ENCODE data around the gene MMP14. TPM values are rescaled to one million over a fixed set of nuclear protein-coding genes. Genes with fewer than 3 reads are reported as not detected.
A peak's percentile ranks its signal among the peaks of the same experiment; 100 is the strongest.

MMP14 gene
- total and polyA plus RNA-seq, 2 of the 8 experiments (the other 6 are each of a cell fraction or from before 2014, with no cell fraction given): 58.2 to 86.8 TPM

GRCh38 chr14:22886500-22887259 is 50.3 kb downstream of the MMP14 start:
- H2BK20ac ChIP-seq (ENCODE audit: low read length): no peak overlapping the region
- peak overlapping the region; percentile 93 for H3K18ac ChIP-seq (ENCODE audit: extremely low read depth, low read length)
- H3K9ac ChIP-seq (replicated peaks in 1 of 4; ENCODE audit: extremely low read depth in 1 of 4, low read depth in 3 of 4, low read length in 3 of 4): peak overlapping the region in 3 of 4 experiments; percentile 48 to 74 (median 59); a peak in 5 of 7 replicates
- 5% methylated on average over 42 of the region's 77 CpGs; no CpG with 5 or more reads in 1 of the 2 experiments for WGBS, 2 experiments (ENCODE audit: extremely low coverage in 1 of 2, insufficient coverage in 1 of 2, insufficient read length in 1 of 2, insufficient replicate concordance in 2 of 2, low coverage in 1 of 2, low lambda C conversion rate in 2 of 2, missing lambda C conversion rate in 1 of 2)
- peak overlapping the region; percentile 57 to 83 (median 65) for H3K4me3 ChIP-seq (ENCODE audit: extremely low read depth in 1 of 4, insufficient read depth in 2 of 4, low read depth in 3 of 4, low read length in 4 of 4)
- H2AFZ ChIP-seq (ENCODE audit: low read length): peak overlapping the region; percentile 90; the same call in 1 of the 2 replicates
- H3K4me1 ChIP-seq (replicated peaks in 1 of 4; ENCODE audit: control insufficient read depth in 3 of 4, insufficient read depth in 4 of 4, low read length in 3 of 4): peaks cover 7 to 21% (median 12%) of the 10 kb centered on the region in 4 experiments
- peak overlapping the region; percentile 25 for H3K27ac ChIP-seq (ENCODE audit: low read depth, low read length)
- H3K4ac ChIP-seq (replicated peaks; ENCODE audit: insufficient read length, low read depth, low read length): no peak overlapping the region
- ChIA-PET POLR2A (ENCODE audit: partially characterized antibody) (interaction anchor here (0.5 to 7.2 kb wide), 15 partner anchors 8 to 171 kb away, joined by 3 to 54 read pairs (median 3); partner anchors contain the start of genes LRP10, PRMT5 and RBM23), CTCF (ENCODE audit: partially characterized antibody) (interaction anchor here (1.0 to 56.0 kb wide), 5 partner anchors 13 to 182 kb away, joined by 4 to 1562 read pairs (median 121); partner anchors contain the start of genes LRP10, MMP14, MRPL52 and SLC7A7)
- no peaks in the 10 kb centered on the region for H3K36me3 ChIP-seq (ENCODE audit: control insufficient read depth in 2 of 4, insufficient read depth in 4 of 4, low read length in 3 of 4)
- peak overlapping the region; percentile 81; the same call in 1 of the 2 replicates for H2BK5ac ChIP-seq (ENCODE audit: low read depth, low read length)
- peaks cover 0 to 17% (median 11%) of the 10 kb centered on the region in 4 experiments; a peak in 6 of 7 replicates for H3K27me3 ChIP-seq (replicated peaks in 1 of 4; ENCODE audit: control insufficient read depth in 3 of 4, extremely low read depth in 1 of 4, insufficient read depth in 3 of 4, low read length in 3 of 4)
- no peaks in the 10 kb centered on the region for H4K20me1 ChIP-seq (replicated peaks in 1 of 2; ENCODE audit: control insufficient read depth in 1 of 2, insufficient read depth in 2 of 2, low read length in 2 of 2)
- no peak for FAIRE-seq
- H3K79me2 ChIP-seq (ENCODE audit: control insufficient read depth in 1 of 2, insufficient read depth in 2 of 2, low read length in 2 of 2): no peaks in the 10 kb centered on the region
- H4K5ac ChIP-seq (ENCODE audit: insufficient read length, low read depth, low read length): peak overlapping the region; percentile 28
- H4K8ac ChIP-seq (ENCODE audit: extremely low read depth, insufficient read depth, low read length): peak overlapping the region; percentile 39; the same call in 1 of the 2 replicates
- H2AK5ac ChIP-seq (ENCODE audit: low read depth, low read length): no peak overlapping the region
- peaks cover 3% of the 10 kb centered on the region; the same call in 1 of the 2 replicates for H3K79me1 ChIP-seq (ENCODE audit: low read depth, low read length)
- peak overlapping the region; percentile 16 for H4K91ac ChIP-seq (replicated peaks; ENCODE audit: insufficient read length, low read length)
- H3K56ac ChIP-seq (replicated peaks; ENCODE audit: insufficient read length, low read depth, low read length): peak overlapping the region; percentile 71
- DNase-seq (ENCODE audit: low read depth in 1 of 2, low spot score in 2 of 2): peak in 1 of 2 experiments; percentile 87
- H3K14ac ChIP-seq (ENCODE audit: insufficient read length): no peak overlapping the region
- H2BK12ac ChIP-seq (ENCODE audit: low read depth, low read length): no peak overlapping the region; the same call in 1 of the 2 replicates
- peaks cover 14% of the 10 kb centered on the region for H3K23me2 ChIP-seq (ENCODE audit: low read depth, low read length)
- H2BK120ac ChIP-seq (replicated peaks; ENCODE audit: low read depth, low read length): peak overlapping the region; percentile 21
- H3K23ac ChIP-seq (ENCODE audit: insufficient read length): no peak overlapping the region
- H2BK15ac ChIP-seq (ENCODE audit: low read length): no peak overlapping the region; the same call in 1 of the 2 replicates
- H3K9me3 ChIP-seq (ENCODE audit: insufficient read depth in 2 of 2, low read depth in 1 of 2, low read length in 1 of 2): no peaks in the 10 kb centered on the region
- peak overlapping the region; percentile 86 for H3K4me2 ChIP-seq (ENCODE audit: insufficient read depth in 1 of 2, low read depth in 2 of 2, low read length in 2 of 2)
- no peak for TF ChIP-seq YY1 (IDR thresholded peaks at IDR 0.05; ENCODE audit: low read depth, low read length)
- peak; percentile 45 to 64; a peak in 1 of 4 replicates for TF ChIP-seq SIN3A (conservative IDR thresholded peaks at IDR 0.05 in 1 of 2, IDR thresholded peaks at IDR 0.05 in 1 of 2; ENCODE audit: low read depth in 1 of 2, low read length in 2 of 2)
- 0 out of 2 replicates have a peak, but pooled peaks have one; percentile 46 for TF ChIP-seq RBBP5 (IDR thresholded peaks at IDR 0.05; ENCODE audit: borderline replicate concordance, low read depth, low read length)
- TF ChIP-seq SUZ12 (IDR thresholded peaks at IDR 0.05; ENCODE audit: low read length): no peak
- TF ChIP-seq JUND (IDR thresholded peaks at IDR 0.05; ENCODE audit: low read length): no peak
- TF ChIP-seq BCL11A (IDR thresholded peaks at IDR 0.05; ENCODE audit: low read depth in 2 of 2, low read length in 2 of 2): no peak
- peak; percentile 78 for TF ChIP-seq PHF8 (conservative IDR thresholded peaks at IDR 0.05; ENCODE audit: low read depth, low read length)
- no peak for TF ChIP-seq EZH2 (IDR thresholded peaks at IDR 0.05; ENCODE audit: low read depth, low read length, severe bottlenecking)
- peak in 1 of 2 experiments; percentile 6; a peak in 2 of 4 replicates for TF ChIP-seq RAD21 (IDR thresholded peaks at IDR 0.05 in 1 of 2, conservative IDR thresholded peaks at IDR 0.05 in 1 of 2; ENCODE audit: low read depth in 2 of 2, low read length in 2 of 2)
- TF ChIP-seq SP2 (IDR thresholded peaks at IDR 0.05; ENCODE audit: low read length): no peak

Data from H1 (cell line).